CD4-positive, alpha-beta T cell treated with Interleukin-15 for 4 hours (primary cell): ENCODE data around the gene RASIP1.
A peak's percentile ranks its signal among the peaks of the same experiment; 100 is the strongest.

ENCODE experiments used
- DNase-seq: peaks from one replicate; pipeline ENCODE4 v3.0.0-alpha.2; 2020; ENCODE audit warnings: low spot score

Gene RASIP1

DNA sequence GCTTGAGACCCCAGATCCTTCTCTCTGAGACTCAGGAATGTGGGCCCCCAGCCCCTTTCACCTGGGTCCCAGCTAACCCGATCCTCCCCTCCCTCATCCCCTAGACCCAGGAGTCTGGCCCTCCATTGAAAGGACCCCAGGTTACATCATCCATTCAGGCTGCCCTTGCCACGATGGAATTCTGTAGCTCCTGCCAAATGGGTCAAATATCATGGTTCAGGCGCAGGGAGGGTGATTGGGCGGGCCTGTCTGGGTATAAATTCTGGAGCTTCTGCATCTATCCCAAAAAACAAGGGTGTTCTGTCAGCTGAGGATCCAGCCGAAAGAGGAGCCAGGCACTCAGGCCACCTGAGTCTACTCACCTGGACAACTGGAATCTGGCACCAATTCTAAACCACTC is 15.4 kb upstream of the RASIP1 start:
- no peak for DNase-seq

DNA sequence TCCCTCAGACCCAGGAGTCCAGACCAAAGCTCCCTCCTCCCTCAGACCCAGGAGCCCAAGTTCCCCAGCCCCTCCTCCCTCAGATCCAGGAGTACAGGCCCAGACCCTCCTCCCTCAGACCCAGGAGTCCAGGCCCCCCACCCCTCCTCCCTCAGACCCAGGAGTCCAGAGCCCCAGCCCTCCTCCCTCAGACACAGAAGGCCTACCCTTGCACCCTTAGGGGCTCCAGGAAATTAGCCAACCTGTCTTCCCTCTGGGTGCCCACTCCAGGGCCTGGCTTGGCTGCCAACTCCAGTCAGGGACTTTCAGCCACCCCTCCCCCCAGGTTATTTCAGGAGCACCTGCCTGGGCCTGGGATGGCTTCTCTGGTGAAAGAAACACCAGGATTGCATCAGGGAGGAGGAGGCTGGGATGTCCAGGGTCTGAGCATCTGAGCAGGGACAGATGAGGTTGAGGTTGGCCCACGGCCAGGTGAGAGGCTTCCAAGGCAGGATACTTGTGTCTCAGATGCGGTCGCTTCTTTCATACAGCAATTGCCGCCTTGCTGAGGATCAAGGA is 14.8 kb upstream of the RASIP1 start, which contains the start of gene FGF21:
TSS of gene FGF21 (plus strand) at position 441 of the 558 bp plus-strand sequence. CDS start 713 bp downstream, outside the sequence.
- DNase-seq: no peak

DNA sequence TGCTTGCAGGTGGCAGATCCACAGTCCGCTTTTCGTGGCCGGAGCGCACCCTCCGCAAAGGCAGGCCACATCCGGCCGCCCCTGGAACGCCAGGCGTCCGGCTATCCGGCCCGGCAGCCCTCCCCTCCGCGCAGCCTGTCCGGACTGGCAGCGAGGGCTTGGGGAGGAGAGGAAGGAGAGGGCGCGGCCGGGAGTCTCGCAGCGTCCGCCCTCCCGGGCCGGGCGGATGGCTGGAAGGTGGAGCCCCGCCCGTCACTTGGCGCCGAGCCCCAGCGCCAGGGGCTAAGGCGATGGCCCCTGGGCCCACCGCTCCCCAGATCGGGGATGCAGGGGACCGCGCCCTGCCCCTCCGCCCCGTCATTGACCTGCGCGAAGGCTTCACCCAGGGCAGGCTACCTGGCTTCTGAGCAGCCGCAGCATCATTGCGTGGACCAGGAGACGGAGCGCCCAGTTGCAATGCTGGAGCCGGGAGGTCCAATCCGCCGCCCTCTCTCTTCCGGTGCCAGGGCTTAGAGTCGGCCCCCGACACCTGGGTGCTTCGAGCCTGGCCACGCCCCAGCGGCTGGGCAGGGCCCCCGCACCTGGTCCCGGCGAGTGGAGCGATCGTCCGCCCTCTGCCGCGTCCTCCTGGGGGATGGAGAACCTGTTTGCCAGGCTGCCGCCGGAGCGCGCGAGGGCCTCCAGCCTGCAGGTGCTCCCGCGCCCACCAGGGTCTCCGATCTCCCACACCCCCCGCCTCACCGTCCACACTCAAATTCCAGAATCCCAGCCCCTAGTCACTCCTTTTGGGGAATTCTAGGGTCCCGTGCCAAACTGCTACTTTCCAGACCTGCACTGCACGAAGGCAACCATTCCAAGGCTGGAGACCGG is 12.3 kb upstream of the RASIP1 start, which contains the start of gene FUT1:
TSS of gene FUT1 (minus strand) at position 146 of the 870 bp plus-strand sequence. CDS start 1,360 bp downstream, outside the sequence.
- no peak for DNase-seq

DNA sequence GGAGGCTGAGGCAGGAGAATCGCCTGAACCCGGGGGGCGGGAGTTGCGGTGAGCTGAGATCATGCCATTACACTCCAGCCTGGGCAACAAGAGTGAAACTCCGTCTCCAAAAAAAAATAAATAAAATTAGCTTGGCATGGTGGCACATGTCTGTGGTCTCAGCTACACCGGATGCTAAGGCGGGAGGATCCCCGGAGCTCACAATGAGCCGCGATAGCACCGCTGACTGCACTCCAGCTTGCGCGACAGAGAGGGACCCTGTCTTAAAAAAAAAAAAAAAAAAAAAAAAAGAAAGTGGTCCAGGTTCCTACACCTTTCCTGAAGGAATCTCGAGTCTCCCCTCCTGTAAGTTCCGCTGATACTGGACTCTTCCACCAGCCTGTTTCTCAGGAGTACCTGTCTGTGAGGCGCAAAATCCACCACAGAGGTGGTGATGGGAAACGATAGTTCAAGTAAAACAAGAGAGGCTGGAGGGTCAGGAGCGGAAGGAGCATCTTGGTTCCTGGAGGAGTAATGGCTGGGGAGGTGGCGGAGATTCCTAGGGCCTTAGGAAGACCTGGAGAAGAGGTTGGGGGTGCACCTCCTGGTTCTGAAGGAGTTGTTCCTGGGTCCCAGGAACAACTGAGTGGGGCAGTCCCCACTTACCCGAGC is 11.6 kb upstream of the RASIP1 start:
- no peak for DNase-seq

DNA sequence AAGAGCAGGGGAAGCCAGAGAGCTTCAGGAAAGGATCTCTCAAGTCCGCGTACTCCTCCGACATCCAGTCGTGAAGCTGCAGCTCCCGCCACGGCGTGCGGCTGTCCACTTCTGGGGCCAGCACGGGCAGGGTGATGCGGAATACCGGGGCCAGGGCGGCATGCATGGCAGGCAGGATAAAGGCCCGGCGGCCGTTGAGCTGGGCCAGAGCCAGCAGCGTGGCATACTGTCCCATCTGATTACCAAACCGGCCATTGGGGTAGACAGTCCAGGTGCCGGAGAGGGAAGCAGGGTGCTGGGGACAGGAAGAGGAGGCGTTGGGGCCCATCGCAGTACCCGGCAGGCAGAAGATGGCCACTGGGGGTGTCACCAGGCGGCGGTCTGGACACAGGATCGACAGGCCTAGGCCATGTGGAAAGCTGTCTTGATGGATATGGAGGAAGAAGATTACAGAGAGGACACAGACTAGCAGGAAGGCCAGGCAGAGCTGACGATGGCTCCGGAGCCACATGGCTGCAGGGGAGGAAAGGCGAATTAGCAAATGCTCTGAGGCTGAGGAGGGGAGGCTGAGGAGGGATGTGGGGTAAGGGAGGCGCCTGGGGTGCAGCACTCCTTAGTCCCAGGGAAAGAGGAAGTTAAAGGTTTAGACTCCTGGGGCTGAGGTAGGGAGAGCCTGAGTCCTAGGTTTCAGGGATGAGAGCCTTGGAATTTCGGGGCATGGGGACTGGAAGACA is 10.5 kb upstream of the RASIP1 start:
- no peak for DNase-seq

DNA sequence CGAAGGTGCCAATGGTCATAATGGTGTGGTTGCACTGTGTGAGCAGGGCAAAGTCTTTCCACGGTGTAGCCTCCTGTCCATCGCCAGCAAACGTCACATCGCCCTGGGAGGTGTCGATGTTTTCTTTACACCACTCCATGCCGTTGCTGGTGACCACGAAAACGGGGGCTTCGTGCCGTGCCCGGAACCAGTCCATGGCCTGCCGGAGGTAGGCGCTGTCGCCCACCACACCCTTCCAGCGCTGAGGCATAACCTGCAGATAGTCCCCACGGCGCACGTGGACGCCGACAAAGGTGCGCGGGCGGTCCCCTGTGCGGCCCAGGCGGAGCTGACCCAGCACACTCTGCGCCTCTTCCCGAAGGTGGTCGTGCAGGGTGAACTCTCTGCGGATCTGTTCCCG is 9.9 kb upstream of the RASIP1 start:
- no peak for DNase-seq

DNA sequence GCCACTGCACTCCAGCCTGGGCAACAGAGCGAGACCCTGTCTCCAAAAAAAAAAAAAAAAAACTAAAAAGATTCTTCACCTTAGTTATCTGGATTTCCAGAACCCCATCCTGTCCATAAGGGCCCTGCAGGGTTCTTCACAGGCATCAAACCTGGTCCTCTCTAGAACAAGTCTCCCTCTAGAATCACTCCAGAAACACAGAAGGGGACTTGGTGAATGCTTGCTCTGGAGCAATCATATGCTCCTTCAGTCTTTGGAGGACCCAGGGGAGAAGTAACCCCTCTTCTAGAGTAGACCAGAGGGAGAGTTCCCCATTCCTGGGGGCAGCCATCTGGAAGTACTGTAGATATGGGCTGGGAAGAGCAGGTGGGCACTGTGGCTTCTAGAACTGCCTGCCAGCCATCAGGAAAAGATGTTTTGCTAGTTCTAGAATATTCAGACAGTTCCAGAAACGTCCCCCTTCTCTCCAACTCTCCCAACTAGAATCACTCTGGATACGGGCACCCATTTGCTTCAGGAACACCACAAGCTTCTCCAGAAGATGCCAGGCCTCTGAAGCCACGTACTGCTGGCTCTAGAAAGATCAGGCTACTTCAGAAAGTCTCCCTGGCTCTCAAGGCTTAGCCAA is 9.3 kb upstream of the RASIP1 start:
- no peak for DNase-seq

DNA sequence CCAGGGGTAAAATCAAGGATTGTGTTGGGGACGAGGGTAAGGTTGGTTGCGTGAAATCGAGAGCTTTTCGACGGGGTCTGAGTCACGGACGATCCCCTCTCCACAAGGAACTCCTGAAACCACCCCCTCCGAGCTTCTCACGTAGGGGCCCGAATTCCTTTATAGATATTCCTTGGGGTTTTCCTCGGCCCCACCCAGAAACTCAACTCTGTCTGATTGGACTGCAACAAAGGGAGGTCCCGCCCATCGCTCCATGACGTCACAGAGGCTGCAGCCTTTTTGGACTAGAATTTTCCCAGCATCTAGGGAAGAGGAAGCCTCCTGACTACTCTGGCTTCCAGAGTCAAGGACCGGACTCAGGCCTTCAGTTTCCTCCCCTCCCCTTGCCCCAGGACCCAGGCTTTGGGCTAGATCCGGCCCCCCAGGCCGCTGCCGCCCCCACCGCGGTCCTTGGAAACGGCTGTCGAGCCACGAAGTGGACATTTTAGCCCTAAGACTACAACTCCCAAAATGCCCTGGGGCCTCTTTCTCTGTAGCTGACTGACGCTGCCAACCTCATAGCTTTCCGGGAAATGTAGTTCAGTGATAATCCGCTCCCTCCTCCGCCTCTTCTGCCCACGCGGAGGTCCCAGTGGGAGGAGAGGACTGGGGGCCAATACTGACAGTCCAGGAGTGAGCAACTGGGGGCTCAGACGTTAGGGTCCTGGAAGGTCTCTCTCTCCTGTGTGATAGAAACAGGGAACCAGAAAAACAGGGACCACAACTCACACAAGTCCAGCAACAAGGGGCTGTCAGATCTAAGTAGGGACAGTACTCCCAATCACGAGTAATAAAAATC is 6.5 kb upstream of the RASIP1 start, which contains the start of gene IZUMO1:
TSS of gene IZUMO1 (minus strand) at position 172 of the 838 bp plus-strand sequence. CDS start 1,050 bp downstream, outside the sequence.
- DNase-seq: peak; percentile 56

DNA sequence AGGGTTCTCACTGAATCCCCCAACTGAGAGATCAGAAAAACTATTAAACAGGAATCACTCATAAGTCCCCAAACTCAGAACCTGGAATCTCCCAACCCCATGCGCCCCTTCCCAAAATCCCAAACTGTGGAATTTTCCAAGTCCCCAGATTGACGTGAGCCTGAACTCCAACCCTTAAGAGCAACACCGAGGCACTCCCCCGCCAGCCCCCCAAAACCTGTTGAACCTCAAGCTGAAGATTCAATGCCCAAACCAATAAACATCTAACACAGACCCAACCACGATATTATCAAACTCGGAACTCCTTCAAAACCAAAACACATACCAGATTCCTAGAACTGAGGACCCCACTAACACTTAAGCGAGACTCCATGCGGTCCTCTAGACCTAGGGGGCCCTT is 5.7 kb upstream of the RASIP1 start:
- DNase-seq: no peak

DNA sequence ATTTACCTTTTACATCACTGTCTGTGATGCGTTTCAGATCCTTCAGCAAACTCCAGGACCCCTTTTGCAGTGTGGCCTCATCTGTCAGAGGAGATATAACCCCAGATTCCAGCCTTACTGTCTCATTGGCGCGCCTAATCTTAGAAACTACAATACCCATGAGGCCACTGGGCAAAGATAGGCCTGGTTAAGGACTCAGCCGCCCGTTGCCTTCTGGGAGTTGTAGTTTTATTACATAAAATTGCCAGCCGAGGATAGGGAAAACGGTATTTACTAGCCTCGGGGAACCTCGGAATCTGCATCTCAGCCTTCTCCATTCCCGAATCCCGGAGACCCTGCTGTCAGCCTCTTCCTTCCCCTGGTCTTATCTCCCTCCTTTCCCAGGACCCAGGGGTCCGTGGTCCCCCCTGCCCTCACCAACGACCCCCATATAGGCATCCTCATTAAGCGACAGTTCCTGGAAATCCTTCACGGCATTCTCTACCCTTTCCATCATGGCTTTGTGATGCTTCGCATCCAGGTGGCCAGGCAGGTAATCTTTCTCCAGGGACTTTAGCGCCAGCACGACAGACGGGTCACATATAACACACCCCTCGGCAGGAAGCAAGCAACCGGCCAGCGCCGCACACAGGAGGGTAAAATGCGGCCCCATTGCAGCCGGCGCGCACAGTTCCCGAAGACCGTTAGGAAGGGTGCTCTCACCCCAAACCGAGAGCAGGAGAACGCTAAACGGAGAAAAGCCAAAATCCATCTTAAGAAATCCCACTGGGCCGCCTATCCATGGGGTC is 5.0 kb upstream of the RASIP1 start:
- peak; percentile 56 for DNase-seq

DNA sequence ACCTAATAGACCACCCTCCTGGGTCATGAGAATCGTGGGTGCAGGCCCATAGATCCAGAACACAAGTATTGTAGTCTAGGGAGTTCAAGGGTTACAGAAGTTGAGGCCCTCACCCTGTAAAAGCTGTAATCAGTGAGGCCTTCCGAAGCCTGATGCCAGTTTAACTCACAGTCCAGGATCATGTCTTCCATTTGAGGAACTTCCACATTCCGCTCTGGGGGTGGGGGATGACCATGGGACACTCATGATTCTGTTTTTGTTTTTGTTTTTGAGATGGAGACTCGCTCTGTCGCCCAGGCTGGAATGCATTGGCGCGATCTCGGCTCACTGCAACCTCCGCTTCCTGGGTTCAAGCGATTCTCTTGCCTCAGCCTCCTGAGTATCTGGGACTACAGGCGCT is 1.7 kb upstream of the RASIP1 start:
- no peak for DNase-seq

DNA sequence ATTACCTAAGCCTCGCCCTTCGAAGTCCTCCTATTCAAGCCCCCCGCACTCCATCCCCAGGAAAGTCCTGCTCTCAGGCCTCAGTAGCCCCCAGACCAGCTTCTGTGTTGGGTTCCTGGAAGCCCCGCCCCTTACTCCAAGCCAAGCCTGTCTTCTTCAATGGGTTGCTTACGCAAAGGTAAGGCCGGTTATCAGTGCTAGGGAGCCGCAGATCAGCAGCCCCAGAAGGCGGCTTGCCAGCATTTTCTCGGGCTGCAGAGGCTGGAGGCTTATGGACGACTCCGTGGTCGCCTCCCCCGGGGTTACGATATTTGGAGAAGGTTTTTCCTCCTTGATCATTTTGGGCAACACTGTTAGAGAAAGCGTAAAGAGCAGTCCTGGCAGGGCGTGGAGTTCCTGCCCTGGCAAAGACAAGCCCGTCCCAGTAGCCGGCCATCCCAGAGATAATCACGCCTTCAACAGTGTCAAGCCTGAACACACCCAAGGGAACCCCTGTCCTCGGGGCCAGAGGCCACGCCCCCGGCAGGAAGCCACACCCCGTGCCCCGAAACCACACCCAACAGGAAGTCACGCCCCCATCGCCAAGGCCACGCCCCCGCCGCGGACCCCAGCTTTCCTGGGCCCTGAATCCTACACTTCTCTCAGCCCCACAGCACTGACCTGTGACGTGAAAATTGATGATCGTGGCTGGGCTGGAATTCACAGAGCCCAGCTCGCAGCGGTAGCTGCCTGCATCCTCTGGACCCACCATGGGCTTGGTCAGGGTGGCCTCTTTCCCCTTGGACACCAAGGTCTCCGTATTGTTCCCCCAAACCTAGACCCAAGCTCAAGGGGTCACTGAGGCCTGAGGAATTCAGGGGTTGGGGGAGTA is 954 bp upstream of the RASIP1 start:
- no peak for DNase-seq

DNA sequence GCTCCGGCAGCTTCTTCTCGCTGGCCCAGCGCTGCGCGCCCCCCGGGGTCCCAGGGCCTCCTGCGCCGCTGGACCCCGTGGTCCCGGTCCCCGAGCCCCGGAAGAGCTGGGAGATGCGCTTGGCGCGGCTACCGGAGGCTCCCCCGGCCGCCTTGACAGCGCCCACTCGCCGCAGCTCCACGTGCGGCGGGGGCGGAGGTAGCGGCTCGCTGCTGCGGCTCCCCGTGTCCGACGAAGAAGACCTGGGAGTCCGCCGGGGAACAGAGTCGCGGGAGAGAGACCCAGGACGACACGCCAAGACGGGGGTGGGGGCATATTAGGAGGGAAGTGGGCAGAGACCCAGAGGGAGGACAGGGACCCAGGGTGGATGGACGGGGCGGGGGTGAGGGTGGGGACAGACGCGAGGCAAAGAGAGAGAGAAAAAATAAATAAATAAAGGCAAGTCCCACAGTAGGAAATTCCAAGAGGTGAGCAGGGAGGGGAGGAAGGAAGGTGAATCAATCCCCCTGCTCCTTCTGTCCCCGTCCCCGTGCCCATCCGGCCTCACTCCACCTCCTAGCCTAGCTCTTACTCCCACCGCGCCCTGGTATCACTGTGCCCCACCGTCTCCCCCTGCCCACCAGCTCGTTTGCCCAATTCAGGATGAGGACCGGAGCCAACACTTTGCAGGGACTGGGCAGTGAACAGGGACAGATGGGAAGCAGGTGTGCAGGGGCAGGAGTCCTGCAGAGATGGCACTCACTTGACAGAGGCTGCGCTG is 826 bp downstream of the RASIP1 start:
- DNase-seq: no peak

DNA sequence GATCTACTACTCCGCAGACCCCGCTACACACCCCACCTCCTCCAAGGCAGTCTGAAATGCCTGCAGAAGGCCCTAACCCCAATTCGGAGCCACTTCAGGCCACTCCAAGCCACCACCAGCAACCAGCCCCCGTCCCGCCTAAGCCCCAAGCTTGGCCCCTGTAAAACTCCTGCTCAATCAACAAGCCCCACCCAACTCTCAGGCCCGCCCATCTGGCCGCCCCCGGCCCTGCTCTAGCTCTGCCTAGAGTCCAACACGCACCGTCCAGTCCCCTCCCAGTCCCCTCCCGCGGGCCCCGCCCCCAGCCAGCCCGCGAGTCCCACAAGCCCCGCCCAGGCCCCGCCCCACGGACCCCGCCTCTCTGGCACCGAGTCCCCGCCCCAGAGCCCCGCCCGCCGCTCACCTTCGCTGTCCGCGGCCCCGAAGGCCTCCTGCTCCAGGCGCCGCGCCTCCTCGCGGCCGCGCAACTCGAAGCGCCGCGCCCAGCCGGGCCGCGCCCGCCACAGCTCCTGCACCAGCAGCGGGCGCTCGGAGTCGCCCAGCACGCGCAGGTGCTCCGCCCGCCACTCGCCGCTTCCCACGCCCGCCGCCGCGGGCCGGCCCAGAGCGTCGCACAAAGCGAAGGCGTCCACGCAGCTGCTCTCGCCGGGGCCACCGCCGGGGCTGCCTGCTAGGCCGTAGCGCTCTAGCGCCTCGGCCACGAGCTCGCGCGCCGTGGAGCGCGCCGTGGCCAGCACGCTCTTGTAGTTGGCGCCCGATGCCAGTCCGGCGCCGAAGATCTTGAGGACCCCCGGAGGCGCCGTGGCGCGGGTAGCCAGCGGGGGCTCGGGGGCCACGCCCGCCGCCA is 1.6 kb downstream of the RASIP1 start:
- DNase-seq: peak; percentile 91

DNA sequence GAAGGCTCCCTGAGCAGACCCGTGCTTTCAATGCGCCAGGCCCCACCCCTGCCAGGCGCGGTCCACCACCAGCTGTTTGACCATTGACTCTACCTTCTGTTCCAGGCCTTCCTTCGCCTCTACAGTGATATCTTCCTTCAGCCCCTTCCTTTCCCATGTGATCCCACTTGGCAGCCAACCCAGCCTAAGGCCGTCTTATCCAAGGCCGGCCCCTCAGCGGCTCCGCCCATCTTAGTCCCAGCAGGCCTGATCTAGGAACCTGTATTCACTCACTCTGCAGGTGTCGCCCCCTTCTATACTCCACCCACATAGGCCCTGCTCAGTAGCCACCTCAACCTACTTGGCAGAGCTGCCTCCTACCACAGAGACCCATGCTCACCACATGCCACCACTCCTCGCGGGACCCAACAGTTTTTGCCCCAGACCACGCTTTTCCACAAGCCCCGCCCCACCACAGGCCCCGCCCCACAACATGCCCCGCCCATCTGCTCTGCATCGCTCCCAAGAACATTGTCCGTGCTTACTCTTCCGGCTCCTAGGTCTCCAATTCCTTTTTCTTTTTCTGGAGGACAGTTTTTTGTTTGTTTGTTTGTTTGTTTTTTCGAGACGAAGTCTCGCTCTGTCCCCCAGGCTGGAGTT is 2.9 kb downstream of the RASIP1 start:
- no peak for DNase-seq

DNA sequence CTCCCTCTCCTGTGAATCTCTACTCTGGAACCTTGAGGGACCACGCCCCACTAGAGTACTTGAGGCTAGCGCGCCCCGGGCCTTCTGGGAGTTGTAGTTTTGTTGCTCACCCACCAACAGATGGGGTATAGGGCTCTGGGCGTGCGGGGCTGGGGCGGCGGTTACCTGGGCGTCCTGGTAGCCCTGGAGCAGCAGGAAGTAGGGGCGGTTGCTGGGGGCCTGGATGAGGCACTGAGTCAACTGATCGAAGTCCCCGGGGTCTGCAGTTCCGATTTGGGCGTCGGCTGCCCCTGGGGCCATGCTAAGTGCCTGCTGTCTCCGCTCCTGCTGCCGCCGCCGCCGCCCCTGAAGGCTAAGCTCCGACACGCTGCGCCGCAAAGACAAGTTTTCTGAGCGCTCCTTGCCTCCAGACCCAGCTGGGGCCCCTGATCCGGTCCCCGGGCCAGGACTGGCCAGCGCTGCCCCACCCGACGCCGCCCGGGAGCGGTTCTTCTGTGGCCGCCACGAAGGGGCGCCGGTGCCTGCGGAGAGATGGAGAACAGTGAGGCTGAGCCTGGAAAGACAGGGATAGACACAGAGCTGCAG is 5.3 kb downstream of the RASIP1 start:
- no peak for DNase-seq
